HL-60 (cell line): Measurements from ENCODE around the gene REXO5.

Experiments
- DNase-seq, 2 experiments: peaks; one replicate each; pipeline ENCODE4 v3.0.0-alpha.2; 2010 to 2020; ENCODE audit warnings: low read depth in 1 of 2, low spot score in 1 of 2
- H3K27ac ChIP-seq: fragments of 250-450 bp; sonication (Bioruptor Pico); replicated peaks from 2 replicates; pipeline ENCODE4 v1.5.1; 2020; ENCODE audit warnings: mild to moderate bottlenecking, moderate library complexity
- H3K27me3 ChIP-seq: fragments of 250-450 bp; sonication (Bioruptor Pico); 2 replicates; pipeline ENCODE4 v1.5.1; 2021; ENCODE audit warnings: mild to moderate bottlenecking, moderate library complexity; ENCODE audit not compliant: insufficient read depth, poor library complexity, severe bottlenecking
- H3K4me3 ChIP-seq: replicated peaks from 2 replicates; pipeline ENCODE4 v1.5.1; 2011; ENCODE audit warnings: mild to moderate bottlenecking, control low read depth, low read length; ENCODE audit not compliant: insufficient read depth
- CTCF ChIP-seq: IDR thresholded peaks from one replicate; pipeline ENCODE4 v1.5.1; 2011; ENCODE audit warnings: low read length, control low read depth, inconsistent platforms; ENCODE audit not compliant: insufficient read depth
- GABPA ChIP-seq: IDR thresholded peaks from 2 replicates; pipeline ENCODE4 v1.6.1; 2012; ENCODE audit warnings: low read depth
- POLR2AphosphoS5 ChIP-seq: IDR thresholded peaks from 2 replicates; pipeline ENCODE4 v1.6.1; 2012; ENCODE audit warnings: low read depth
- REST ChIP-seq: IDR thresholded peaks from 2 replicates; pipeline ENCODE4 v1.6.1; 2012; ENCODE audit warnings: low read depth; ENCODE audit not compliant: insufficient replicate concordance
- SPI1 ChIP-seq: IDR thresholded peaks from 2 replicates; pipeline ENCODE4 v1.6.1; 2012; ENCODE audit warnings: low read depth, mild to moderate bottlenecking, borderline replicate concordance

The REXO5 gene

GRCh38 chr16:20821682-20822081 is 15.4 kb downstream of the REXO5 start:
- no peaks in the 10 kb centered on the region for H3K27me3 ChIP-seq
- TF ChIP-seq SPI1 (no peak), CTCF (no peak), POLR2AphosphoS5 (no peak), GABPA (no peak), REST (no peak)
- H3K27ac ChIP-seq = peak overlapping the region; percentile 63
- no peak overlapping the region for H3K4me3 ChIP-seq
- DNase-seq = no peak

- Histone ChIP-seq H3K4me3 (no peak overlapping the region), H3K27me3 (no peaks in the 10 kb centered on the region), H3K27ac (peak overlapping the region; percentile 63)
- DNase-seq = peak in 1 of 2 experiments; percentile 38
- TF ChIP-seq SPI1 (peak; percentile 68), CTCF (no peak), POLR2AphosphoS5 (no peak)
Measured at GRCh38 chr16:20822521-20823325, 16.4 kb downstream of the REXO5 start.

GRCh38 chr16:20826039-20826566 is 19.8 kb downstream of the REXO5 start:
- no peak overlapping the region for H3K27ac ChIP-seq
- no peak for TF ChIP-seq POLR2AphosphoS5
- TF ChIP-seq SPI1 = no peak
- DNase-seq = no peak
- H3K27me3 ChIP-seq = no peaks in the 10 kb centered on the region
- H3K4me3 ChIP-seq = no peak overlapping the region

- no peak for DNase-seq
- TF ChIP-seq REST = no peak
- TF ChIP-seq POLR2AphosphoS5 = no peak
- TF ChIP-seq GABPA = no peak
- TF ChIP-seq SPI1 = no peak
- TF ChIP-seq CTCF = no peak
- H3K27me3 ChIP-seq = no peaks in the 10 kb centered on the region
- H3K27ac ChIP-seq = no peak overlapping the region
- H3K4me3 ChIP-seq = no peak overlapping the region
Measured at GRCh38 chr16:20829536-20829935, 23.2 kb downstream of the REXO5 start.
